ENCODE data around the gene CAPZB. TPM values are rescaled to one million over a fixed set of nuclear protein-coding genes. Genes with fewer than 3 reads are reported as not detected.
A peak's percentile ranks its signal among the peaks of the same experiment; 100 is the strongest.

Gene CAPZB
- total and polyA plus RNA-seq, 12 donors: 99.7 to 386 (median 164) TPM

GRCh38 chr1:19432943-19433718, 52.2 kb downstream of the CAPZB start:
- Histone ChIP-seq H3K36me3 (replicated peaks in 1 of 2) (no peaks in the 10 kb centered on the region), H3K9me3 (replicated peaks in 1 of 3) (no peaks in the 10 kb centered on the region), H3K4me1 (replicated peaks in 1 of 2) (peaks cover 50 to 84% of the 10 kb centered on the region in 2 donors), H3K27ac (peak overlapping the region in 3 of 5 donors; percentile 73 to 91 (median 87)), H3K27me3 (no peaks in the 10 kb centered on the region), H3K4me3 (no peak overlapping the region)
- intact Hi-C loops (cut with DNase I): no loop called here
- DNase-seq: no peak
- TF ChIP-seq POLR2A (IDR thresholded peaks at IDR 0.05) (no peak), CTCF (IDR thresholded peaks at IDR 0.05) (no peak)
- WGBS, 4 donors: 76 to 81% (median 80%) methylated on average over 15 of the region's 15 CpGs

DNA sequence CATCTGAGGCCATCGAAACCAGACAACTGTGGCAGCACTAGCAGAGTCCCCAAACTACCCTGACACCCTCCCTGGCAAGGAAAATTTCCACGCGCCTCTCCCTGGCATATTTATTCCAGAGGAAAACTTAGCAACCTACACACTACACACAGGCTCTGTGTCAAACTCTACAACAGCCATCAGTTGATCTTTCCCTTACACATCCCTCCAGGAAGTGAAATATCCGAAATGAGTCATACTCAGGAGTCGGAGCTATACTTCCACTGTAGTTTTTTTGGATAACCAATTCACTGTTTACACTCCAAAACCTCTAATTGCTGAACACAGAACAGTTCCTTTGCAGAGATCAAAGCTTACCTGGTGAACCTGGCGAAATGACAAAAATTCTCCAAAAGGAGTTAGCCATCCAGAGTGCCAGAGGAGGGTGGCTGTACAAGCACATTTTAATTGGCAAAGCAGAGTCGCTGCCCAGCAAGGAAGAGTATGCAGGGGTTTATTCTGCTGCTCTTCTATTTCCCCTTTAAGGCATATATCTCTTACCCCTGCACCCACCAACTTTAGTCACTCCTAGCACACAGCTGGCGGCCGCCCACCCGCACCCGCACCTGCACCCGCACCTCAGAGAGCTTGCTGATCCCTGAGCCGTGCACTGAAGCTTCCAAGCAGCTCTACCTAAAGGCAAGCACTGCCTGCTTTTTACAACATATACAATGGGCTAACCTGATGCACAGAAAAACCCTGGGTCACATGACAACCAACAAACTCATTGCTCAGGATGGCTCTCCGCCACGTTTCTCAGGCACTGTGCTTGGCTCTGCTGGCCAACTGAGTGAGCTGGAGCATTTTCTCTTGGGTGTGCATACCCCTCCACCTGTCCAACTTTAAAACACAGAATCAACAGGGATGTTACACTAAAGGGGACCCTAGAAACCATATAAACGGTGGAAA, 54.9 kb downstream of the CAPZB start:
- Histone ChIP-seq H3K27ac (peak overlapping the region in 4 of 5 donors; percentile 11 to 76 (median 36)), H3K27me3 (no peaks in the 10 kb centered on the region), H3K4me3 (no peak overlapping the region), H3K4me1 (replicated peaks in 1 of 2) (peaks cover 42 to 84% of the 10 kb centered on the region in 2 donors), H3K9me3 (replicated peaks in 1 of 3) (no peaks in the 10 kb centered on the region), H3K36me3 (replicated peaks in 1 of 2) (no peaks in the 10 kb centered on the region)
- WGBS, 4 donors: 81 to 82% (median 81%) methylated on average over 16 of the region's 16 CpGs
- DNase-seq: no peak
- intact Hi-C loops (cut with DNase I): no loop called here
- no peak for TF ChIP-seq POLR2A (IDR thresholded peaks at IDR 0.05)
- TF ChIP-seq CTCF (IDR thresholded peaks at IDR 0.05): no peak

DNA sequence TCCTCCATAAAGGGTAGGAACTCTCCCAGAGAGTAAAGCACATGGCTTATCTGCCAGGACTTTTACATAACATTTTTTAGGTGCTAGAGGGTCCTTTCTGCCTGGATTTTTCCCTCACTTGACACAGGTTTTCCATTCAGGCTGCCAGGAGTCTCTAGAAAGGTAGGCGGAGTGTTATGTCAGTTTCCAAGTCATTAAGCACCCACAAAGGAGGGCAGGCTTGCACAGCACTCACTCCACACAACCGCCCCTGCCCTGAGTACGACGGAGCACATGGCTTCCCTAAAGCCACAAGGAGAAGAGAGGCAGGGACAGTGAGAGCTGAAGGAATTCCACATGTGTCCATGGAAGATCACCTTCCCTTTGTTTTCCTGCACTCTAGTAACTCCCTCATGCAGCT, 55.7 kb downstream of the CAPZB start:
- DNase-seq: no peak
- H3K9me3 ChIP-seq (replicated peaks in 1 of 3): no peaks in the 10 kb centered on the region
- peak overlapping the region in 4 of 5 donors; percentile 1 to 76 (median 30) for H3K27ac ChIP-seq
- H3K4me3 ChIP-seq: no peak overlapping the region
- no peaks in the 10 kb centered on the region for H3K27me3 ChIP-seq
- intact Hi-C loops (cut with DNase I): no loop called here
- no peak for TF ChIP-seq CTCF (IDR thresholded peaks at IDR 0.05)
- TF ChIP-seq POLR2A (IDR thresholded peaks at IDR 0.05): no peak
- peaks cover 39 to 80% of the 10 kb centered on the region in 2 donors for H3K4me1 ChIP-seq (replicated peaks in 1 of 2)
- 81 to 89% (median 82%) methylated on average over 4 of the region's 4 CpGs for WGBS, 4 donors
- no peaks in the 10 kb centered on the region for H3K36me3 ChIP-seq (replicated peaks in 1 of 2)

All from adrenal gland (tissue), 12 donors.